Caco-2 (cell line): ENCODE data around the gene CCNL2. TPM values are rescaled to one million over a fixed set of nuclear protein-coding genes. Genes with fewer than 3 reads are reported as not detected.
"Not testable (repeated sequence)": the region's sequence is repeated elsewhere in the genome, so short reads cannot be mapped to it uniquely, and the experiment has no call there.

ENCODE experiments used
- BruUV-seq: library from RNA; stranded (reverse); fragments of 400-500 nt; replicated peaks from 2 replicates; lab custom pipeline; 2021; lab: Mats Ljungman, UMichigan
- CTCF ChIA-PET: fragments of 300-600 bp; sonication (Branson Sonifier 250); formaldehyde crosslinking; loops from one replicate; lab custom pipeline; 2022; ENCODE audit warnings: antibody characterized with exemption; lab: Charles Lee
- POLR2A ChIA-PET: fragments of 300-600 bp; sonication (Branson Sonifier 250); formaldehyde crosslinking; loops from one replicate; lab custom pipeline; 2022; ENCODE audit warnings: antibody characterized with exemption; lab: Charles Lee
- DNase-seq, 2 experiments: peaks; one replicate each; pipeline versions ENCODE4 v3.0.0 to v3.0.0-alpha.2; 2020 to 2022
- H3K27me3 ChIP-seq: replicated peaks from 2 replicates; pipeline ENCODE4 v1.6.0; 2011; ENCODE audit warnings: low read length; ENCODE audit not compliant: control insufficient read depth, insufficient read depth
- H3K36me3 ChIP-seq: 2 replicates; pipeline ENCODE4 v1.5.1; 2011; ENCODE audit warnings: low read length; ENCODE audit not compliant: control insufficient read depth, insufficient read depth
- H3K4me1 ChIP-seq: fragments of 250-450 bp; sonication (Bioruptor Pico); 2 replicates; pipeline ENCODE4 v1.5.1; 2020; ENCODE audit warnings: mild to moderate bottlenecking
- H3K4me3 ChIP-seq: 2 replicates; pipeline ENCODE4 v1.5.1; 2011; ENCODE audit warnings: low read depth, mild to moderate bottlenecking, control low read depth, low read length
- H3K9me3 ChIP-seq: fragments of 250-450 bp; sonication (Bioruptor Pico); 2 replicates; pipeline ENCODE4 v1.5.1; 2020; ENCODE audit warnings: mild to moderate bottlenecking, moderate library complexity
- H3K27ac Mint-ChIP-seq: one replicate; pipeline ENCODE4 v1.8.0; 2022; ENCODE audit warnings: mixed read lengths; ENCODE audit not compliant: unreplicated experiment
- H3K27me3 Mint-ChIP-seq: one replicate; pipeline ENCODE4 v1.8.0; 2022; ENCODE audit warnings: mixed read lengths; ENCODE audit not compliant: insufficient read depth, unreplicated experiment
- H3K36me3 Mint-ChIP-seq: one replicate; pipeline ENCODE4 v1.8.0; 2022; ENCODE audit warnings: mild to moderate bottlenecking, mixed read lengths; ENCODE audit not compliant: insufficient read depth, unreplicated experiment
- H3K4me1 Mint-ChIP-seq: one replicate; pipeline ENCODE4 v1.8.0; 2022; ENCODE audit warnings: low read depth, mixed read lengths; ENCODE audit not compliant: unreplicated experiment
- H3K4me3 Mint-ChIP-seq: one replicate; pipeline ENCODE4 v1.8.0; 2022; ENCODE audit warnings: mild to moderate bottlenecking, moderate library complexity, mixed read lengths; ENCODE audit not compliant: unreplicated experiment
- H3K9me3 Mint-ChIP-seq: one replicate; pipeline ENCODE4 v1.8.0; 2022; ENCODE audit warnings: mixed read lengths; ENCODE audit not compliant: unreplicated experiment
- intact Hi-C: fragments of 100-400 bp; cut with micrococcal nuclease; formaldehyde crosslinking; loops from one replicate; pipeline ENCODE4 v1.10.0; 2022; ENCODE audit not compliant: unreplicated experiment
- total RNA-seq: library from RNA; stranded (reverse); gene quantifications from 2 replicates; pipeline ENCODE4 v1.2.3, GENCODE V29; 2022
- TF ChIP-seq, protein P1 (sequence below), 2 experiments: fragments of 200-600 bp in 1 of 2; IDR thresholded peaks; 1 replicate in 1 of 2; 2 replicates in 1 of 2; pipeline versions ENCODE4 v1.5.1 to v1.8.0; 2011 to 2022; ENCODE audit warnings: antibody characterized with exemption in 1 of 2, control low read depth in 1 of 2, inconsistent platforms in 1 of 2, low read depth in 1 of 2, low read length in 1 of 2, mild to moderate bottlenecking in 1 of 2, moderate library complexity in 1 of 2; ENCODE audit not compliant: insufficient read depth in 1 of 2, severe bottlenecking in 1 of 2, unreplicated experiment in 1 of 2

Gene CCNL2
- total RNA-seq, 1 experiment from 2014 or later = 147 TPM

DNA sequence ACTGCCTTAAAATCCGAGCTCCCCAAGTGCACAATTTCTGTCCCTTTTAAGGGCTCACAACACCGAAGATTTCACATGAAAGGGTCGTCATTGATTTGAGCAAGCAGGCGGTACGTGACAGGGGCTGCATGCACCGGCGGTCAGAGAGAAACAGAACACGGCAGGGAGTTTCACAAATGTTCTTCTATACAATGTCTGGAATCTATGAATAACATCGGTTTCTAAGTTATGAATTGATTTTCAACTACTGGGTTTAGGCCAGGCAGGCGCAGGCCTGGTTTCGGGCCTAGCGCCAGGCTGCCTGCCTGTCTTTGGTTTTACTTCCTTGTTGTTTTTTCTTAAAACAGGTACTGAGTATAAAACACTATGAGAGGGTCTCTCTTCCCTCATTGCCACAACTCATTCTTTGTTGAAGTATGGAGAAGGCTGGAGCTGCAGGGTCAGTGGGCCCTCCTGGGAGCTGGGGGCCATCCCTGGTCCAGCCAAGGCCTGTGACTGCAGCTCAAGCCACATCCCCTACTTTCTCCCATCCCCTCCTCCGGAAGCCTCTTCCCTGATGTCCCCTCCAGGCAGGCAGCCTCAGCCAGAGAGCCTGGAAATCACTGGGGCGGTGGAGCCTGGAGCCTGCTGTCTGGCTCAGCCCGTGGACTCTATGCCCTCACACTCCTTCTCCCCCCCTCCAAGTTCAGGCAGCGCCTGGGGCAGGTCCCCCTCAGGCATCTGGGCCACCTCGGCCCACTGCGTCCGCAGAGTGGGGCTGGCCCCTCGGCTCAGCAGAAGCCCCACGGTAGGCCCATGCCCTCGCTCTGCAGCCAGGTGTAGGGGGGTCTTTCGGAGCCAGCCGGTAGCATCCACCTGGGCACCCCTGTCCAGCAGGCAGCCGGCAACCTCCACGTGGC lies 19.6 kb upstream of the CCNL2 start:
- H3K27me3 ChIP-seq = no peaks in the 10 kb centered on the region
- DNase-seq = no peak
- Mint-ChIP-seq H3K9me3 (no peaks in the 10 kb centered on the region), H3K36me3 (no peaks in the 10 kb centered on the region), H3K4me3 (no peak overlapping the region), H3K4me1 (no peaks in the 10 kb centered on the region), H3K27me3 (no peaks in the 10 kb centered on the region), H3K27ac (no peak overlapping the region)
- ChIA-PET POLR2A (no interaction called here), CTCF (no interaction called here)
- peaks cover 25% of the 10 kb centered on the region for H3K4me1 ChIP-seq
- TF ChIP-seq, protein P1, sequence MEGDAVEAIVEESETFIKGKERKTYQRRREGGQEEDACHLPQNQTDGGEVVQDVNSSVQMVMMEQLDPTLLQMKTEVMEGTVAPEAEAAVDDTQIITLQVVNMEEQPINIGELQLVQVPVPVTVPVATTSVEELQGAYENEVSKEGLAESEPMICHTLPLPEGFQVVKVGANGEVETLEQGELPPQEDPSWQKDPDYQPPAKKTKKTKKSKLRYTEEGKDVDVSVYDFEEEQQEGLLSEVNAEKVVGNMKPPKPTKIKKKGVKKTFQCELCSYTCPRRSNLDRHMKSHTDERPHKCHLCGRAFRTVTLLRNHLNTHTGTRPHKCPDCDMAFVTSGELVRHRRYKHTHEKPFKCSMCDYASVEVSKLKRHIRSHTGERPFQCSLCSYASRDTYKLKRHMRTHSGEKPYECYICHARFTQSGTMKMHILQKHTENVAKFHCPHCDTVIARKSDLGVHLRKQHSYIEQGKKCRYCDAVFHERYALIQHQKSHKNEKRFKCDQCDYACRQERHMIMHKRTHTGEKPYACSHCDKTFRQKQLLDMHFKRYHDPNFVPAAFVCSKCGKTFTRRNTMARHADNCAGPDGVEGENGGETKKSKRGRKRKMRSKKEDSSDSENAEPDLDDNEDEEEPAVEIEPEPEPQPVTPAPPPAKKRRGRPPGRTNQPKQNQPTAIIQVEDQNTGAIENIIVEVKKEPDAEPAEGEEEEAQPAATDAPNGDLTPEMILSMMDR (IDR thresholded peaks at IDR 0.05; ENCODE audit: insufficient read depth in 1 of 2, low read depth in 1 of 2, low read length in 1 of 2, severe bottlenecking in 1 of 2, unreplicated experiment in 1 of 2) = no peak
- no peak overlapping the region for H3K4me3 ChIP-seq
- no peaks in the 10 kb centered on the region for H3K36me3 ChIP-seq
- BruUV-seq = no TSS peak
- intact Hi-C loops = no loop called here
- no peaks in the 10 kb centered on the region for H3K9me3 ChIP-seq

DNA sequence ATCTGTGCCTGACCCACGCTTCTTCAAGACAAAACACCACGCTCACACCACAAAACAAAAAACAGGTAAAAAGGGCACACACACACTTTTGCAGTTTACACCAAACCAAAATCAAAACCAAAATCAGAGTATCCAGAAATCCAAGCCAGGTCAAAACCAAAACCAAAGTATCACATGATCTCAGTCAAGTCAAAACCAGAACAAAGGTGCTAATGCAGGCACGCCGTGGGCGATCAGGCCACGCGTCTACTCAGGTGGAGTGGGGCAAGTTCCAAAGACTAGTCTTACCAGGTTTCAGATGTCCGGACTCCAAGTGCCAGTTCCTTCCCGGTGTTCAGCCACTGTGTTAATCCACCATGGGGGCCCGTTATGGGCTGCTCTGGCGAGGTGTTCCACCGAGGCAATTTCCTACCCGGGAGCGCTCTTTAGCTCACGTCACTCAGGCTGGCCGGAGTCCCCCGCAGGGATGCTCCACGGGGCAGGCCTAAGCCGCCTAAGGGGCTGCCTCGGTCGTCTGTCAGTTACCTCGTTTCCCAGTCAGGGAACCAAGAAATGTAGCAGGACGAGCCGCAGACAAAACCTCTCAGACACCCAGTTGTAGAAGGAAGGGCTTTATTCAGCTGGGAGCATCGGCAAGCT lies 18.8 kb upstream of the CCNL2 start:
- H3K4me3 ChIP-seq, H3K36me3 ChIP-seq, H3K4me1 Mint-ChIP-seq, H3K27ac Mint-ChIP-seq, intact Hi-C loops, H3K9me3 ChIP-seq, POLR2A ChIA-PET, H3K27me3 ChIP-seq, H3K27me3 Mint-ChIP-seq, H3K36me3 Mint-ChIP-seq, H3K9me3 Mint-ChIP-seq, DNase-seq, BruUV-seq, CTCF ChIA-PET, H3K4me3 Mint-ChIP-seq: not testable (repeated sequence)
- H3K4me1 ChIP-seq = peaks cover 18% of the 10 kb centered on the region

DNA sequence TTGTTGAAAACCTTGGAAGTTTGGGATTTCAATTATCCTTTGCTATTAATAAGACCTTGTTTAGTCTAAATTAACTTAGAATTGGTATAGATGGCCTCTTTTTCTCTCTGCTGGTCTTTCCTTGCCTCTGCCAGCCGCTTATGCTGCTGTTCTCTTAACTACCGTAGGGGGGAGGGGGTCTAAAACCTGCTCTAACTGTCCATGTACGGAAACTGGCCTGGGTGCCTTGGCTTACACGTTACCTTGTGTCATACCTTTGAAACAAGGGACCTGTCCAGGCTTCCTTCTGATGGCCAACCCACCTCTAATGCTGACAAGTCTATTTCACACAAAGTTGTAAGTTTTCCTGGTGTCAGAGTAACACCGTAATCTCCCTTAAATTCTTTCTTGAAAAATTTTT lies 18.3 kb upstream of the CCNL2 start:
- CTCF ChIA-PET, H3K9me3 ChIP-seq, H3K4me1 Mint-ChIP-seq, POLR2A ChIA-PET, DNase-seq, H3K36me3 ChIP-seq, H3K27ac Mint-ChIP-seq, H3K36me3 Mint-ChIP-seq, H3K27me3 ChIP-seq, H3K9me3 Mint-ChIP-seq, BruUV-seq, intact Hi-C loops, H3K4me3 ChIP-seq, H3K27me3 Mint-ChIP-seq, H3K4me3 Mint-ChIP-seq: not testable (repeated sequence)
- H3K4me1 ChIP-seq = peaks cover 13% of the 10 kb centered on the region

DNA sequence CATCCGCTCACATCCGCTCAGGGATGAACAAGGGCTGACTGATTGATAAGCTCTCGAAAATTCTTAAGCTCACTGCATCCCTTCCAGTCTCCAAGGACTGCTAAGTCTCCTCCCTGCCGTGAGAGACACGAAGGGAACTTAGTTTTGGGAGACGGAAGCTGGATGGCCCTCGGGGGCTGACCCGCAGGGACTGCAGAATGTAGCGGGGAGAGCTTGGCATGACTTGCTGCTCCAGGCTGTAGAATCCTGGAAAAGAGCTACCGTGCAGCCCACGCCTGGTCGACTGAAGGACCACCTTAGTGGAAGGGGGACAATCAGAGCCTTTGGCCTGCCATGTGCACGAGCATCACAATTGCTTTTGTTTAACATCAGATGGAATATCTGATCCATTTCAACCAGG lies 16.6 kb upstream of the CCNL2 start:
- ChIA-PET POLR2A (no interaction called here), CTCF (interaction anchor here (0.6 kb wide), 1 partner anchor 8 kb away, joined by 3 read pairs; no protein-coding TSS in a partner anchor)
- peaks cover 13% of the 10 kb centered on the region for H3K36me3 Mint-ChIP-seq

DNA sequence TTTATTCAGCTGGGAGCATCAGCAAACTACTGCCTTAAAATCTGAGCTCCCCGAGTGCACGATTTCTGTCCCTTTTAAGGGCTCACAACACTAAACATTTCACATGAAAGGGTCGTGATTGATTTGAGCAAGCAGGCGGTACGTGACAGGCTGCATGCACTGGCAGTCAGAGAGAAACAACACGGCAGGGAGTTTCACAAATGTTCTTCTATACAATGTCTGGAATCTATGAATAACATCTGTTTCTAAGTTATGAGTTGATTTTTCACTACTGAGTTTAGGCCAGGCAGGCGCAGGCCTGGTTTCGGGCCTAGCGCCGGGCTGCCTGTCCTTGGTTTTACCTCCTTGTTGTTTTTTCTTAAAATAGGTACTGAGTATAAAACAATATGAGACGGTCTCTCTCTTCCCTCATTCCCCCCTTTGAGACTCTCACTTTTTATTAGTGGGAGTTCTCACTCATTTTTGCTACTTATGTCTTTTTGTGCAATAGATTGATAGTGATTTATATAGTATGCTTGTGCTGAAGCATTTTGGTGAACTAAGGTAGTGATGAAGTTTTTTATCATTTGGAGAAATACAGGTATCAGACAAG lies 13.3 kb upstream of the CCNL2 start:
- DNase-seq, H3K9me3 ChIP-seq, H3K4me3 Mint-ChIP-seq, H3K27me3 Mint-ChIP-seq, BruUV-seq, H3K4me3 ChIP-seq, H3K36me3 ChIP-seq, H3K4me1 ChIP-seq, intact Hi-C loops, H3K27ac Mint-ChIP-seq, H3K4me1 Mint-ChIP-seq, CTCF ChIA-PET, H3K9me3 Mint-ChIP-seq, H3K27me3 ChIP-seq, POLR2A ChIA-PET: not testable (repeated sequence)
- peaks cover 31% of the 10 kb centered on the region for H3K36me3 Mint-ChIP-seq

More for the DNA sequence above, 16.6 kb upstream of the CCNL2 start:
- BruUV-seq = no TSS peak
- Histone ChIP-seq H3K4me3 (no peak overlapping the region), H3K4me1 (no peaks in the 10 kb centered on the region), H3K36me3 (no peaks in the 10 kb centered on the region), H3K27me3 (no peaks in the 10 kb centered on the region), H3K9me3 (no peaks in the 10 kb centered on the region)
- Mint-ChIP-seq H3K27me3 (no peaks in the 10 kb centered on the region), H3K4me1 (no peaks in the 10 kb centered on the region), H3K27ac (no peak overlapping the region), H3K9me3 (no peaks in the 10 kb centered on the region), H3K4me3 (no peak overlapping the region)
- TF ChIP-seq, protein P1 (IDR thresholded peaks at IDR 0.05; ENCODE audit: insufficient read depth in 1 of 2, low read depth in 1 of 2, low read length in 1 of 2, severe bottlenecking in 1 of 2, unreplicated experiment in 1 of 2) = no peak
- no peak for DNase-seq
- intact Hi-C loops = no loop called here
